GM18502 (cell line): Measurements from ENCODE around the gene HAPLN2.

Source experiments
- ATAC-seq: cut with Tn5 transposase; IDR thresholded peaks from one replicate; pipeline ENCODE4 v1.9.1; 2021; ENCODE audit warnings: mild to moderate bottlenecking; ENCODE audit not compliant: unreplicated experiment, poor library complexity

The HAPLN2 gene

GRCh38 chr1:156659661-156659987 is 40.4 kb downstream of the HAPLN2 start:
- ATAC-seq: peak; percentile 4

DNA sequence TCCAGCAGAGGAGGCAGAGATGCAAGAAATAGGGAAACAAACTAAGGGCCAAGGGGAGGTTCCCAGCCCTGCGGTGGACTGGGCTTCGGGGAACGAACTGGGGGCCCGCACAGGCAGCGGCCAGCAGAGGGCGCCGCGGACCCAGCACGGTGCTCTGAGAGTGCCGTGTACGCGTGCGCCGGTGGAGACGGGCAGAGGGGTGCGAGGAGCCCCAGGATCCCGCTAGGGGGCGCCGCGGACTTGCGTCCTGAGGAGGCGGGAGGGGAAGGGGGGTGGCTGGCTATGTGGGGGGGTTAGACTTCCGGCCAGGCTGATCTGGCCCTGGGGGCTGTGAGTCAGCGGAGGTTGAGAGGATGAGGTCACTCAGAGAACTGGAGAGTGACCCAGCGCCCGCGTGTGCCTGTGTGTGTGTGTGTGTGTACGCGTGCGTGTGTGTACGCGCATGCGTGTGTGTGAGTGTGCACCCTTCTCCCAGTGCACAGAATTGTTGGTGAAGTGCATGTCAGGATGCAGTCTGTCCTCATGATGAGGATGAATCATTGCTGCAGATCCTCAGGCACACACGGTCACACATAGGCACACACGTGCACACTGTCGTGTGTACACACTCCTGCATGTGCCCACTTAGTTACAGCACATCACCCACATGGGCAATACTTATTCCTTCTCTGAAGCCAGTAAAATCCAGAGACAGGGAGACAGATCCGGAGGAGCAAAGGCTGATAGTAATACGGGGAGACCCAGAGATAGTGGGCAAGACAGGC is 41.0 kb downstream of the HAPLN2 start:
- ATAC-seq: peak; percentile 73

DNA sequence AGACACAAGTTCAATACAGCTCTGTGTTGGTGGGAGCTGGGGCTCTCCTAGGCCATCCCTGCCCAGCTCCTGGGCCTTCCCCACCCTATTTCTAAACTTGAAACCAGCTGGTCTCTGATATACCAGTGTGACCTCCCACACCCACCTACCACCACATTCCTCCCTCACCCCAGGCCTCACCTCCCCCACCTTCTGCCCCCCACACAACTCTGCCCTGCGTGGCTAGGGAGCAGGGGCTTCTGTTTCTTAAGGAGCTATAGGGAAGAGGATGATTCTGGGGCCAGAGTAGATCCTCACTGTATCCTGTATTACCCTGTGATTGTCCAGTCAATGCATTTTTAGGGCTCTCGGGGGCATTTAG is 41.5 kb downstream of the HAPLN2 start:
- ATAC-seq: no peak

- ATAC-seq: no peak
Observed at GRCh38 chr1:156662005-156662799, 43.0 kb downstream of the HAPLN2 start.

DNA sequence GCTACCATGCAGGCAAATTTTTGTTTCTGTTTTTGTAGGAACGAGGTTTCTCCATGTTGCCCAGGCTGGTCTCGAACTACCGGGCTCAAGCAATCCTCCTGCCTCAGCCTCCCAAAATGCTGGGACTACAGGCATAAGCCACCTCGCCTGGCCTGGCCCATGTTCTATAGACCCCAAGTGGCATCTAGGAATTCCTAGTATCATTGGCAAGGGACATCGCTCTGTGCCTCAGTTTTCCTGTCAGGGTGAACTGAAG is 43.5 kb downstream of the HAPLN2 start:
- ATAC-seq: no peak

- ATAC-seq: no peak
Observed at GRCh38 chr1:156663178-156663577, 44.0 kb downstream of the HAPLN2 start.

DNA sequence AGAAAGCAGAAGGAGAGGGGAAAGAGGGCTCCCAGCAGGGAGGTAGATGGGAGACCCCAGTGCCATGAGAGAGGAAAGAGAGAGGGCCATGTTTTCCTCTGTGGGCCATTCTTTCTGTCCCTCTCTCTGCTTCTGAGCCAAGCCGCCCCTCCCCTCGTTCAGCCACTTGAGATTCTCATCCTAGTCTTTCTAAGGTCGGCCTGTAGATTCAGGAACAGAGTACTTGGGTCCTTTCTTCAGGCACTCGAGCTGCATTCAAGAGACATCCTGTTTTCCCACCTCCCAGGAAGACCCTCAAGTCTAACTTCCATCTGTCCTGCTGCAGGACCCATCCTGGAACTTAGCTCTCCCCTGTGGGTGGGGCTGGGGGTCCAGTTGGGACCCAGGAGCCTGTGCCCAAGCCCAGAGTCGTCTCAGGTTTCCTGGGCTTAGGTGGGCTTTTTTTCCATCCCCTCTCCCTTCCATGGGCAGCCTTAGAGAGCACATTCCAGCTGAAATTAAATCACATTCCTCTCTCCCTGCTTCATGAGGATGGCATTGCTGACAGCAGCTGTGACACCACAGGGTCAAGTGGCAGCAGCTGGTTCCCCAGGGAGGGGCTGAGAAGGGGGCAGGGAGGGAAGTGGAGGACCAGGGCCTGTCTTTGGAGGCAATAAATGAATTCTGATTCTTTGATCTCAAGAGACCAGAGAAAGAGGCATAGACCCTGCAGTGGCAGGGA is 45.0 kb downstream of the HAPLN2 start:
- ATAC-seq: no peak

- no peak for ATAC-seq
Observed at GRCh38 chr1:156664767-156665411, 45.7 kb downstream of the HAPLN2 start.

DNA sequence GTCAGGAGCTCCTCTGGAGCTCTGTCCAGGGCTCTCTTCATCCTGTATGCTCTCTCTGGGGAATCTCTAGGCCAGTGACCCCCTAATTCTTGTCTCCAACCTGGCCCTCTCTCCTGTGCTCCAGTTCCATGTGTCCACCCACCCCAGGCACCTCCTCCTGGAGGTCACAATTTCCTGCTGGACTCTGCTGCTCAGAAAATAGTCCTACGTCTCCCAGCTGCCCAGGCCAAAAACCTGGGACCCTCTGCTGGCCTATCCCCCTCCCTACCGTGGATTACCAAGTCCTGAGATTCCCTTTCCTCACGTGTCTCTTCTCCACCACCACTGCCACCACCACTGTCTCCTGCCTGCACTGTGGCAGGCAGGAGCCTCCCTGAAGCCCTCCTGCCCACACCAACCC is 46.3 kb downstream of the HAPLN2 start:
- no peak for ATAC-seq

- no peak for ATAC-seq
Observed at GRCh38 chr1:156666862-156667609, 47.8 kb downstream of the HAPLN2 start.

GRCh38 chr1:156667610-156667967 is 48.4 kb downstream of the HAPLN2 start:
- ATAC-seq: no peak

DNA sequence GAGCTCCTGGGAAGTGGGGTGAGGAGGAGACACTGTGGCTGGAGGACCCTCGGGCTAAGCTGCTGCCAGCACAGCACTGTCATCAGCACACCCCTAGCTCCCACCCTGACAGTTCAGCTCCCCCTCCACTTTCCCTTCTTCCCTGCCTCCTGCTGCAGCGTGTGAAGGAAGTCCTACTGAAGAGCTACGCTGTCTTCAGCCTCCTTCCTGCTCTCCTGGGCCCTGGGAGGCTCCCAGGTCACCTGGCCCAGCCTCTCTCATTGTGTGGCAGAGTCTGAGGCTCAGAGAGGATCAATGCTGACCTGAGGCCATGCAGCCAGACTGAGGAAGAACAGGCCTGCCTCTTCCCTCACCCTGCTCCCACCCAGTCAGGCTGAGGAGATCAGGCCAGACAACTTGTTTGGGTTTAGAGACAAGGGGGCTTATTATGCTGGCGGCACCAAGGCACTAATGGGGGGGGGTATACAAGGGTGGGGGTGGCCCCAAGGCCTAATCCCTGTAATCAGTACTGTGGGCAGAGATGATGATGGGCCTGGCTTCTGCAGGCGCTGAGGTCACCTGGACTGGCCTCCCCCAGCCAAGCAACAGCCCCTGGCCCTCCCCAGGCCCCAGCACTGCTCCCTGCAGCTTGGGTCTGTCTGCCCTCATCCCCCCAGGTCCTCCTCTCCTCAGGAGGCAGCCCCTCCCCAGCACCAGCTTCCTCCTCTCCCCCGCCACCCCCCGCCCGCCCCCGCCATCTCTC is 48.9 kb downstream of the HAPLN2 start:
- ATAC-seq: no peak

- ATAC-seq: no peak
Observed at GRCh38 chr1:156668801-156669637, 49.8 kb downstream of the HAPLN2 start.

GRCh38 chr1:156669794-156670193 is 50.6 kb downstream of the HAPLN2 start:
- no peak for ATAC-seq

DNA sequence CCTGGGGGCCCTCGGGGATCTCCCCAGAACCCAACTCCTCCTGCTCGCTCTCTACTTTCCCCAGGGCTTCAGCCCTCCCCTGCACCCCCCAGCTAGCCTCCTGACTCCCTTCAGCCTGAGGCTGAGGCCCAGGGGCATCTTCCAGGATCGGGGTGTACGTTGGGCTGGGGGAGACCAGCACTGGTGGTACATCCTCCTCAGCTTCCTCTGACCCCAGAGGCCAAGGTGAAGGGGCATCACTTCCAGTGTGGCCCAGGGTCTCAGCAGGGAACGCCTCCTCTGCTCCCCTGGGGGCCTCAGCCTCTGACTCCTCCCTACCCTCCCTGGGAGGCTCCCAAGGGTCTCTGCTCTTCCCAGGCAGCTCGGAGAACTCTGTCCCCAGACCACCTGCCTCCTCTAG is 51.1 kb downstream of the HAPLN2 start:
- no peak for ATAC-seq

- no peak for ATAC-seq
Observed at GRCh38 chr1:156670791-156671190, 51.6 kb downstream of the HAPLN2 start.

DNA sequence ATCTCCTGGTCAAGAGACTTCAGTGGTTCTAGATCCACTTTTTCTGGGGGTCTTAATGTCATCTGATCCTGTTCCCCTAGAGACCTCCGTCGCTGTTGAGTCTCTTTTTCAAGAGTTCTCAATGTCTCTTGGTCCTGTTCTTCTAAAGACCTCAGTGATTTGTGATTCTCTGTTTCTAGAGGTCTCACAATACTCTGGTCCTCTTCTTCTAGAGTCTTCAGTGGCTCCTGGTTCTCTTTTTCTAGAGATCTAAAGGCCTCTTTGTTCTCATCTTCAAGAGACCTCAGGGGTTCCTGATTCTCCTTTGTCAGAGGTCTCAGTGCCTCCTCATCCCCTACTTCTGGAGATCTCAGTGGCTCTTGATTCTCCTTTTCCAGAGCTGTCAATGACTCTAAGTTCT is 52.6 kb downstream of the HAPLN2 start:
- ATAC-seq: no peak

DNA sequence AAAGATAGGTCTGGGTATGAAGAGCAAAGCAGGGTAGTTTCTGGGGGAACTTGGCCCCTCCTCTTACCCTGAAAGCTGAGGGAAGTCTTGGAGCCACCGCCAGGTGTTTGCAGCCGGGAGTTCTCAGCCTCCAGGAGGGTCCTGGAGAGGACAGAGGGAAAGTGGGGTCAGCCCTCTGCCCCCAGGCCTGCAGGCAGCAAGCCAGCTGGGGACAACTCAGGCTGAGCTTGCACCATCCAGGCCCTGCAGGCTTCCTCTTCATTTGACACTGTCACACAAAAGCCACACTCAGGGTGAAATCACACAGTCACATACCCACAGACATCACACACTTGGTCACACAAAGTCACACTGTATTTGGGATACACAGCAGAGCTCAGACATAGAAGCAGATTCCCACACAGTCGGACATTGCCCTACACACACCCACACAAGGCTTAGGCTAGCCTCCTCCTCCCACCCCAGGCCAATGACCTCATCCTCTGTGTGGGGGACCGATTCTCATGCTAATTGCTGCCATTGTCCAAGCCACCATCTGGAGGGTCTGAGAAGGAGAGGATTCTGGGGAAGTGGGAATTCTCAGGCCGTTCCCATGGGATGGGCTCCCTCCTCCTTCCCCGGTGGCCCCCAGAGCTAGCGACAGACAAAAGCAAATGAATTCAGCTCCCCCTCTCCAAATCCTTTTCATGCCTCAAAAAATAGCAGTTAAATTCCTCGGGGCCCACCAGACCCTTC is 54.3 kb downstream of the HAPLN2 start:
- no peak for ATAC-seq
